ENCODE measurements around the gene CELA2B. TPM values are rescaled to one million over a fixed set of nuclear protein-coding genes. Genes with fewer than 3 reads are reported as not detected.

The CELA2B gene
- total and polyA plus RNA-seq, 10 of the 15 experiments (the other 5 are each of a cell fraction or from before 2014, with no cell fraction given) = not detected

DNA sequence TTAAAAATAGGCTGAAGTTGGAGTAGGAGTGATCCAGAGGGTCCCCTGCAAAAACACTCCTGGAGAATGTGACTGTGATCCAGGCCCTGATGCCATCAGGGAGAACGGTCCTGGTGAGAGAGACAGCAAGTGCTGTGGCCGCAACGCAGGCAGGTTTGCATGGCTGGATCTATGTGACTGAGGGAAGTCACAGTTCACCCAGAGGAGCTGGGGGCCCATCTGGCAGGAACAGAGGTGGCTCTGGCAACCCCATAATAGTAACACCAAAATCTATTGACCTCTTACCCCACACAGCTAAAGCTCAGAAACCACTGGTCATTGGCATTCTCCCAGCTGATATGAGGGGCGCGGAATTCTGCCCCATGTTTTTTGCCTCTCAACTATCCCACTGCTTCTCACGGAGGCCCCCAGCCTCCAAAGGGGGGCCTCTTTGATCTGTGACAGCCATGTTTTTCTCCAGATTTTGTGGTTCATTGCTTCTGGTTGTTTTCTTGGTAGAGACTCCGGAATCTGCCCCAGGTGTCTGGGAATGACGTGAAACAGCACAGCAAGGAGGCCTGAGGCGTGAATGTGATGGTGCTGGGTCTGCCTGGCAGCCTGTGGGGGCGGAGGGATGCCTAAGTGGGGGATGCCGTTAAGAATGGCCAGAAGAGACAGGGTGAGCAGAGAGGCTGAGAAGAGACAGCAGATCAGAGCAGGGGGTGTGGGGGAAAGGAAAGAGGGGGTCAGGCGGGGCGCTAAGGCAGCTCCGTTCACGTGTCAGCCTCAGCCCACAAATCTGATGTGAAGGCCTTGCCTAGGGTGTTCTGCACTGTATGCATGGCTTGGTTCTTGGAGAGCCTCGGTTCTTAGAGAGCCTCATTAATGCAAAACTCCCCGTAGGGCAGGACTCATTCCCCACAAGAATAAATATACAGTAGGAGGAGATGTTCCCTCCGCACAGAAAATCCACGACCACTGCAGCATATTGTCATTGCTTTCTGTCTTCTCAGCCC is 24.6 kb downstream of the CELA2B start:
- CTCF ChIA-PET = interaction anchor here (0.7 to 1.7 kb wide), 9 partner anchors 9 to 372 kb away, joined by 3 to 8 read pairs (median 4); no protein-coding TSS in a partner anchor
- Histone ChIP-seq H3K9me3 (replicated peaks; ENCODE audit: control insufficient read depth, insufficient read depth, low read length) (no peaks in the 10 kb centered on the region), H4K20me1 (ENCODE audit: control insufficient read depth, insufficient read depth) (no peaks in the 10 kb centered on the region), H3K27ac (ENCODE audit: control insufficient read depth, insufficient read depth) (no peak overlapping the region), H3K9ac (ENCODE audit: control insufficient read depth, insufficient read depth, low read length) (no peak overlapping the region), H3K36me3 (ENCODE audit: control insufficient read depth in 2 of 2, insufficient read depth in 2 of 2, low read length in 1 of 2) (peaks cover 0 to 5% of the 10 kb centered on the region in 2 experiments; a peak in 1 of 4 replicates), H3K4me1 (ENCODE audit: control insufficient read depth, insufficient read depth, low read length) (no peaks in the 10 kb centered on the region), H3K79me2 (ENCODE audit: control insufficient read depth, insufficient read depth, low read length) (no peaks in the 10 kb centered on the region), H2AFZ (ENCODE audit: control insufficient read depth, low read depth, low read length) (no peak overlapping the region), H3K27me3 (replicated peaks in 1 of 2; ENCODE audit: control insufficient read depth in 2 of 2, insufficient read depth in 2 of 2, low read length in 1 of 2) (no peaks in the 10 kb centered on the region), H3K4me2 (ENCODE audit: control insufficient read depth, insufficient read depth) (no peak overlapping the region), H3K4me3 (no peak overlapping the region)
- DNase-seq (ENCODE audit: low read depth, low spot score) (no peak), ATAC-seq (no peak), FAIRE-seq (no peak)
- intact Hi-C loops (cut with micrococcal nuclease; ENCODE audit: unreplicated experiment) (loop anchor here (1.0 kb wide), 1 partner anchor 177 kb away; no protein-coding TSS in a partner anchor), in situ Hi-C loops (cut with MboI) (no loop called here)
- WGBS (ENCODE audit: insufficient coverage, insufficient replicate concordance, low lambda C conversion rate, missing lambda C conversion rate) = 80% methylated on average over 18 of the region's 19 CpGs
- POLR2A ChIA-PET = interaction anchor here (0.5 kb wide), 1 partner anchor 57 kb away, joined by 8 read pairs; no protein-coding TSS in a partner anchor
- SMC1A ChIA-PET (ENCODE audit: uncharacterized antibody, unreplicated experiment) = interaction anchor here (0.7 to 1.3 kb wide), 2 partner anchors 57 to 69 kb away, joined by 3 to 5 read pairs; no protein-coding TSS in a partner anchor
- TF ChIP-seq, protein P1, sequence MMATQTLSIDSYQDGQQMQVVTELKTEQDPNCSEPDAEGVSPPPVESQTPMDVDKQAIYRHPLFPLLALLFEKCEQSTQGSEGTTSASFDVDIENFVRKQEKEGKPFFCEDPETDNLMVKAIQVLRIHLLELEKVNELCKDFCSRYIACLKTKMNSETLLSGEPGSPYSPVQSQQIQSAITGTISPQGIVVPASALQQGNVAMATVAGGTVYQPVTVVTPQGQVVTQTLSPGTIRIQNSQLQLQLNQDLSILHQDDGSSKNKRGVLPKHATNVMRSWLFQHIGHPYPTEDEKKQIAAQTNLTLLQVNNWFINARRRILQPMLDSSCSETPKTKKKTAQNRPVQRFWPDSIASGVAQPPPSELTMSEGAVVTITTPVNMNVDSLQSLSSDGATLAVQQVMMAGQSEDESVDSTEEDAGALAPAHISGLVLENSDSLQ (IDR thresholded peaks at IDR 0.05) = no peak
- TF ChIP-seq YBX1 (IDR thresholded peaks at IDR 0.05) (no peak), NFXL1 (IDR thresholded peaks at IDR 0.05; ENCODE audit: borderline replicate concordance) (no peak), BRCA1 (IDR thresholded peaks at IDR 0.05; ENCODE audit: low read depth, low read length) (no peak)
- BruUV-seq (replicated peaks) = no TSS peak
- RAD21 ChIA-PET (ENCODE audit: unreplicated experiment) = interaction anchor here (1.1 kb wide), 1 partner anchor 176 kb away, joined by 4 read pairs; no protein-coding TSS in a partner anchor

Data from GM12878 (cell line).